Upper lobe of left lung (tissue), 4 donors: ENCODE data around the gene STEAP1B.

Experiments
- POLR2AphosphoS5 ChIP-seq, 2 donors: sonication (generic); formaldehyde crosslinking; IDR thresholded peaks; one replicate each; pipeline ENCODE4 v1.5.1; 2017; ENCODE audit warnings: antibody characterized with exemption in 2 of 2
- TF ChIP-seq, protein P1 (sequence below), 6 experiments: fragments of 450-650 bp in 4 of 6; fragments of 200-600 bp in 2 of 6; sonication (generic) in 2 of 6; IDR thresholded peaks; one replicate each; pipeline ENCODE4 v1.5.1; 2016 to 2019; ENCODE audit warnings: antibody characterized with exemption in 6 of 6

DNA sequence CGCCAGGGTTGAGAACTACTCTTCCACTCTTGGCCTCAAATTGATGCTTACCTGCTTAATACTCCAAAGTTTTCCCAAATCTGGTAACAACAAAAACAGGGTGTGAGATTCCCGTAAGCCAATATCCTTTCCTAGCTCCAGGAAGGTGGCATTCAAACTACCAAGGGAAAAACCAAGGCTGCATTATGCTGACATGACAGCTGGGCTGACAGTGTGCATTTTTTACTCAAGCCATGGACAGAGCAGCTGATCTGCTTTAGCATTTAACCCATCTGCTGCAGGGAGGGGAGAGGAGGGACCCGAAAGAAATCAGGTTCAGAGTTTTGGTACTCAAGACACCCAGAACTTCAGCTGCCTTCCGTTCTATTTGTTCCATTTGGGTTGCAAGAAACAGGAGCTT lies 93.3 kb downstream of the STEAP1B start:
- TF ChIP-seq, protein P1, sequence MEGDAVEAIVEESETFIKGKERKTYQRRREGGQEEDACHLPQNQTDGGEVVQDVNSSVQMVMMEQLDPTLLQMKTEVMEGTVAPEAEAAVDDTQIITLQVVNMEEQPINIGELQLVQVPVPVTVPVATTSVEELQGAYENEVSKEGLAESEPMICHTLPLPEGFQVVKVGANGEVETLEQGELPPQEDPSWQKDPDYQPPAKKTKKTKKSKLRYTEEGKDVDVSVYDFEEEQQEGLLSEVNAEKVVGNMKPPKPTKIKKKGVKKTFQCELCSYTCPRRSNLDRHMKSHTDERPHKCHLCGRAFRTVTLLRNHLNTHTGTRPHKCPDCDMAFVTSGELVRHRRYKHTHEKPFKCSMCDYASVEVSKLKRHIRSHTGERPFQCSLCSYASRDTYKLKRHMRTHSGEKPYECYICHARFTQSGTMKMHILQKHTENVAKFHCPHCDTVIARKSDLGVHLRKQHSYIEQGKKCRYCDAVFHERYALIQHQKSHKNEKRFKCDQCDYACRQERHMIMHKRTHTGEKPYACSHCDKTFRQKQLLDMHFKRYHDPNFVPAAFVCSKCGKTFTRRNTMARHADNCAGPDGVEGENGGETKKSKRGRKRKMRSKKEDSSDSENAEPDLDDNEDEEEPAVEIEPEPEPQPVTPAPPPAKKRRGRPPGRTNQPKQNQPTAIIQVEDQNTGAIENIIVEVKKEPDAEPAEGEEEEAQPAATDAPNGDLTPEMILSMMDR (IDR thresholded peaks at IDR 0.05): no peak
- no peak for TF ChIP-seq POLR2AphosphoS5 (IDR thresholded peaks at IDR 0.05)
